Measurements from ENCODE around the gene C1RL. TPM values are rescaled to one million over a fixed set of nuclear protein-coding genes. Genes with fewer than 3 reads are reported as not detected.

C1RL gene
- total and polyA plus RNA-seq, 4 donors = 67.5 to 188 (median 124) TPM

DNA sequence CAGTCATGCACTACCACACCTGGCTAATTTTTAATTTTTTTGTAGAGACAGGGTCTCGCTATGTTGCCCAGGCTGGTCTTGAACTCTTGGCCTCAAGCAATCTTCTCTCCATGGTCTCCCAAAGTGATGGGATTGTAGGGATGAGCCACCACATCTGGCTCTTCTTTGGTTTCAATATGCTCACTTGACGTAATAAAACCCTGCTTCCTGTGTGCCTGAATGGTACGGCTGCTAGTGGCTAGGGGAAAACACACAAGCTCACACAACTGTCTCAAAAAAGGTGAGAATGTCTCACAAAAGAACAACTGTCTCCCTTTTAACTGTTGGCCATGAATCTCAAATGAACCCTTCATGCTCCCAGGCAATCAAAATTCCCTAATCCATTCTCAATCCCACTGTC is 33.5 kb downstream of the C1RL start:
- Histone ChIP-seq H3K4me3 (ENCODE audit: low read depth in 1 of 3, low read length in 3 of 3) (no peak overlapping the region), H3K27me3 (ENCODE audit: control insufficient read depth in 4 of 4, insufficient read depth in 4 of 4, low read length in 3 of 4) (no peaks in the 10 kb centered on the region), H3K36me3 (ENCODE audit: control insufficient read depth in 4 of 4, insufficient read depth in 3 of 4, low read depth in 1 of 4, low read length in 3 of 4) (peaks cover 1 to 10% (median 6%) of the 10 kb centered on the region in 4 donors), H3K9me3 (ENCODE audit: control insufficient read depth in 4 of 4, low read length in 3 of 4) (no peaks in the 10 kb centered on the region), H3K4me1 (ENCODE audit: control insufficient read depth in 4 of 4, insufficient read depth in 4 of 4, low read length in 3 of 4) (peaks cover 7 to 52% (median 44%) of the 10 kb centered on the region in 4 donors), H3K9ac (ENCODE audit: low read depth in 1 of 2, low read length in 2 of 2) (no peak overlapping the region), H3K27ac (ENCODE audit: low read depth in 1 of 2, low read length in 2 of 2) (no peak overlapping the region)
- WGBS = 90% methylated on average over 3 of the region's 3 CpGs
- no peak for DNase-seq (ENCODE audit: low spot score)
- TF ChIP-seq RXRA (IDR thresholded peaks at IDR 0.05) = no peak
- no peak for TF ChIP-seq MAX (IDR thresholded peaks at IDR 0.05)
- TF ChIP-seq SP1 (IDR thresholded peaks at IDR 0.05) = no peak
- TF ChIP-seq HNF4G (IDR thresholded peaks at IDR 0.05) = no peak

- no peak overlapping the region for H3K9ac ChIP-seq (ENCODE audit: low read depth in 1 of 2, low read length in 2 of 2)
- no peaks in the 10 kb centered on the region for H3K27me3 ChIP-seq (ENCODE audit: control insufficient read depth in 4 of 4, insufficient read depth in 4 of 4, low read length in 3 of 4)
- no peak overlapping the region for H3K4me3 ChIP-seq (ENCODE audit: low read depth in 1 of 3, low read length in 3 of 3)
- no peak overlapping the region for H3K27ac ChIP-seq (ENCODE audit: low read depth in 1 of 2, low read length in 2 of 2)
- TF ChIP-seq, protein P1, sequence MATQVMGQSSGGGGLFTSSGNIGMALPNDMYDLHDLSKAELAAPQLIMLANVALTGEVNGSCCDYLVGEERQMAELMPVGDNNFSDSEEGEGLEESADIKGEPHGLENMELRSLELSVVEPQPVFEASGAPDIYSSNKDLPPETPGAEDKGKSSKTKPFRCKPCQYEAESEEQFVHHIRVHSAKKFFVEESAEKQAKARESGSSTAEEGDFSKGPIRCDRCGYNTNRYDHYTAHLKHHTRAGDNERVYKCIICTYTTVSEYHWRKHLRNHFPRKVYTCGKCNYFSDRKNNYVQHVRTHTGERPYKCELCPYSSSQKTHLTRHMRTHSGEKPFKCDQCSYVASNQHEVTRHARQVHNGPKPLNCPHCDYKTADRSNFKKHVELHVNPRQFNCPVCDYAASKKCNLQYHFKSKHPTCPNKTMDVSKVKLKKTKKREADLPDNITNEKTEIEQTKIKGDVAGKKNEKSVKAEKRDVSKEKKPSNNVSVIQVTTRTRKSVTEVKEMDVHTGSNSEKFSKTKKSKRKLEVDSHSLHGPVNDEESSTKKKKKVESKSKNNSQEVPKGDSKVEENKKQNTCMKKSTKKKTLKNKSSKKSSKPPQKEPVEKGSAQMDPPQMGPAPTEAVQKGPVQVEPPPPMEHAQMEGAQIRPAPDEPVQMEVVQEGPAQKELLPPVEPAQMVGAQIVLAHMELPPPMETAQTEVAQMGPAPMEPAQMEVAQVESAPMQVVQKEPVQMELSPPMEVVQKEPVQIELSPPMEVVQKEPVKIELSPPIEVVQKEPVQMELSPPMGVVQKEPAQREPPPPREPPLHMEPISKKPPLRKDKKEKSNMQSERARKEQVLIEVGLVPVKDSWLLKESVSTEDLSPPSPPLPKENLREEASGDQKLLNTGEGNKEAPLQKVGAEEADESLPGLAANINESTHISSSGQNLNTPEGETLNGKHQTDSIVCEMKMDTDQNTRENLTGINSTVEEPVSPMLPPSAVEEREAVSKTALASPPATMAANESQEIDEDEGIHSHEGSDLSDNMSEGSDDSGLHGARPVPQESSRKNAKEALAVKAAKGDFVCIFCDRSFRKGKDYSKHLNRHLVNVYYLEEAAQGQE (IDR thresholded peaks at IDR 0.05) = no peak
- peaks cover 16 to 55% (median 46%) of the 10 kb centered on the region in 4 donors for H3K4me1 ChIP-seq (ENCODE audit: control insufficient read depth in 4 of 4, insufficient read depth in 4 of 4, low read length in 3 of 4)
- WGBS = 49% methylated on average over 1 of the region's 1 CpG
- peaks cover 2 to 21% (median 17%) of the 10 kb centered on the region in 4 donors for H3K36me3 ChIP-seq (ENCODE audit: control insufficient read depth in 4 of 4, insufficient read depth in 3 of 4, low read depth in 1 of 4, low read length in 3 of 4)
- H3K9me3 ChIP-seq (ENCODE audit: control insufficient read depth in 4 of 4, low read length in 3 of 4) = no peaks in the 10 kb centered on the region
- no peak for DNase-seq (ENCODE audit: low spot score)
Measured at GRCh38 chr12:7073946-7074345, 35.1 kb downstream of the C1RL start.

GRCh38 chr12:7072554-7072953 is 36.5 kb downstream of the C1RL start:
- Histone ChIP-seq H3K27me3 (ENCODE audit: control insufficient read depth in 4 of 4, insufficient read depth in 4 of 4, low read length in 3 of 4) (no peaks in the 10 kb centered on the region), H3K27ac (ENCODE audit: low read depth in 1 of 2, low read length in 2 of 2) (peak overlapping the region; percentile 12 to 58), H3K9me3 (ENCODE audit: control insufficient read depth in 4 of 4, low read length in 3 of 4) (no peaks in the 10 kb centered on the region), H3K4me1 (ENCODE audit: control insufficient read depth in 4 of 4, insufficient read depth in 4 of 4, low read length in 3 of 4) (peaks cover 16 to 60% (median 48%) of the 10 kb centered on the region in 4 donors), H3K4me3 (ENCODE audit: low read depth in 1 of 3, low read length in 3 of 3) (no peak overlapping the region), H3K9ac (ENCODE audit: low read depth in 1 of 2, low read length in 2 of 2) (no peak overlapping the region), H3K36me3 (ENCODE audit: control insufficient read depth in 4 of 4, insufficient read depth in 3 of 4, low read depth in 1 of 4, low read length in 3 of 4) (peaks cover 6 to 28% (median 21%) of the 10 kb centered on the region in 4 donors)
- 74% methylated on average over 6 of the region's 6 CpGs for WGBS
- no peak for DNase-seq (ENCODE audit: low spot score)
- TF ChIP-seq MAX (IDR thresholded peaks at IDR 0.05) (no peak), GABPA (IDR thresholded peaks at IDR 0.05 in 1 of 2, conservative IDR thresholded peaks at IDR 0.05 in 1 of 2) (no peak), HNF4A (conservative IDR thresholded peaks at IDR 0.05) (no peak), NR2F2 (IDR thresholded peaks at IDR 0.05) (no peak), EGR1 (IDR thresholded peaks at IDR 0.05; ENCODE audit: low read depth in 2 of 2) (no peak), FOXA1 (IDR thresholded peaks at IDR 0.05) (no peak), SP1 (IDR thresholded peaks at IDR 0.05) (no peak)
- TF ChIP-seq, protein P2, sequence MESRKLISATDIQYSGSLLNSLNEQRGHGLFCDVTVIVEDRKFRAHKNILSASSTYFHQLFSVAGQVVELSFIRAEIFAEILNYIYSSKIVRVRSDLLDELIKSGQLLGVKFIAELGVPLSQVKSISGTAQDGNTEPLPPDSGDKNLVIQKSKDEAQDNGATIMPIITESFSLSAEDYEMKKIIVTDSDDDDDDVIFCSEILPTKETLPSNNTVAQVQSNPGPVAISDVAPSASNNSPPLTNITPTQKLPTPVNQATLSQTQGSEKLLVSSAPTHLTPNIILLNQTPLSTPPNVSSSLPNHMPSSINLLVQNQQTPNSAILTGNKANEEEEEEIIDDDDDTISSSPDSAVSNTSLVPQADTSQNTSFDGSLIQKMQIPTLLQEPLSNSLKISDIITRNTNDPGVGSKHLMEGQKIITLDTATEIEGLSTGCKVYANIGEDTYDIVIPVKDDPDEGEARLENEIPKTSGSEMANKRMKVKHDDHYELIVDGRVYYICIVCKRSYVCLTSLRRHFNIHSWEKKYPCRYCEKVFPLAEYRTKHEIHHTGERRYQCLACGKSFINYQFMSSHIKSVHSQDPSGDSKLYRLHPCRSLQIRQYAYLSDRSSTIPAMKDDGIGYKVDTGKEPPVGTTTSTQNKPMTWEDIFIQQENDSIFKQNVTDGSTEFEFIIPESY (IDR thresholded peaks at IDR 0.05) = no peak
- TF ChIP-seq, protein P3, sequence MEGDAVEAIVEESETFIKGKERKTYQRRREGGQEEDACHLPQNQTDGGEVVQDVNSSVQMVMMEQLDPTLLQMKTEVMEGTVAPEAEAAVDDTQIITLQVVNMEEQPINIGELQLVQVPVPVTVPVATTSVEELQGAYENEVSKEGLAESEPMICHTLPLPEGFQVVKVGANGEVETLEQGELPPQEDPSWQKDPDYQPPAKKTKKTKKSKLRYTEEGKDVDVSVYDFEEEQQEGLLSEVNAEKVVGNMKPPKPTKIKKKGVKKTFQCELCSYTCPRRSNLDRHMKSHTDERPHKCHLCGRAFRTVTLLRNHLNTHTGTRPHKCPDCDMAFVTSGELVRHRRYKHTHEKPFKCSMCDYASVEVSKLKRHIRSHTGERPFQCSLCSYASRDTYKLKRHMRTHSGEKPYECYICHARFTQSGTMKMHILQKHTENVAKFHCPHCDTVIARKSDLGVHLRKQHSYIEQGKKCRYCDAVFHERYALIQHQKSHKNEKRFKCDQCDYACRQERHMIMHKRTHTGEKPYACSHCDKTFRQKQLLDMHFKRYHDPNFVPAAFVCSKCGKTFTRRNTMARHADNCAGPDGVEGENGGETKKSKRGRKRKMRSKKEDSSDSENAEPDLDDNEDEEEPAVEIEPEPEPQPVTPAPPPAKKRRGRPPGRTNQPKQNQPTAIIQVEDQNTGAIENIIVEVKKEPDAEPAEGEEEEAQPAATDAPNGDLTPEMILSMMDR (IDR thresholded peaks at IDR 0.05; ENCODE audit: low read depth, low read length, missing input control) = no peak
